ENCODE measurements around the gene SH3BP1.
"Not testable (repeated sequence)": the region's sequence is repeated elsewhere in the genome, so short reads cannot be mapped to it uniquely, and the experiment has no call there.

SH3BP1 gene

GRCh38 chr22:37690901-37691504 lies 51.5 kb downstream of the SH3BP1 start:
- DNase-seq (ENCODE audit: extremely low read depth, low read depth), result no peak
- no peak for TF ChIP-seq CTCF (IDR thresholded peaks at IDR 0.05; ENCODE audit: low read depth, low read length)

- no peak for TF ChIP-seq CTCF (IDR thresholded peaks at IDR 0.05; ENCODE audit: low read depth, low read length)
- DNase-seq (ENCODE audit: extremely low read depth, low read depth), result no peak
Measured at GRCh38 chr22:37692627-37693285, 53.3 kb downstream of the SH3BP1 start.

- DNase-seq (ENCODE audit: extremely low read depth, low read depth), result not testable (repeated sequence)
Measured at GRCh38 chr22:37694131-37694530, 54.7 kb downstream of the SH3BP1 start.

GRCh38 chr22:37696260-37696656 lies 56.8 kb downstream of the SH3BP1 start:
- not testable (repeated sequence) for DNase-seq (ENCODE audit: extremely low read depth, low read depth)

GRCh38 chr22:37696657-37697537 lies 57.4 kb downstream of the SH3BP1 start, which contains the start of gene TRIOBP:
TRIOBP (plus strand) TSS chr22:37697048; CDS start chr22:37701366, 4,318 bp downstream.
- DNase-seq (ENCODE audit: extremely low read depth, low read depth), result peak; percentile 79
- peak; percentile 50 for TF ChIP-seq CTCF (IDR thresholded peaks at IDR 0.05; ENCODE audit: low read depth, low read length)

GRCh38 chr22:37697538-37697835 lies 58.0 kb downstream of the SH3BP1 start:
- TF ChIP-seq CTCF (IDR thresholded peaks at IDR 0.05; ENCODE audit: low read depth, low read length), result no peak

GRCh38 chr22:37701141-37701786 lies 61.8 kb downstream of the SH3BP1 start:
- no peak for TF ChIP-seq CTCF (IDR thresholded peaks at IDR 0.05; ENCODE audit: low read depth, low read length)
- DNase-seq (ENCODE audit: extremely low read depth, low read depth), result no peak

More at GRCh38 chr22:37697538-37697835, 58.0 kb downstream of the SH3BP1 start:
- no peak for DNase-seq (ENCODE audit: extremely low read depth, low read depth)

- no peak for TF ChIP-seq CTCF (IDR thresholded peaks at IDR 0.05; ENCODE audit: low read depth, low read length)
- DNase-seq (ENCODE audit: extremely low read depth, low read depth), result no peak
Measured at GRCh38 chr22:37703906-37704305, 64.4 kb downstream of the SH3BP1 start.

All from AG09319 (cell line).